Transverse colon (tissue), 4 donors: ENCODE results near the gene LRRN3.

Experiments
- CTCF ChIP-seq, 5 experiments: fragments of 200-600 bp in 3 of 5; fragments of 450-650 bp in 2 of 5; sonication (generic) in 3 of 5; IDR thresholded peaks; 1 replicate in 2 of 5; 2 replicates in 3 of 5; pipeline ENCODE4 v1.5.1; 2016 to 2017; ENCODE audit warnings: antibody characterized with exemption in 5 of 5, inconsistent platforms in 3 of 5, mild to moderate bottlenecking in 2 of 5, moderate library complexity in 1 of 5
- EP300 ChIP-seq: sonication (generic); formaldehyde crosslinking; IDR thresholded peaks from one replicate; pipeline ENCODE4 v1.6.1; 2017; ENCODE audit warnings: antibody characterized with exemption, low read depth
- POLR2A ChIP-seq: fragments of 450-650 bp; IDR thresholded peaks from one replicate; pipeline ENCODE4 v1.6.1; 2016; ENCODE audit warnings: antibody characterized with exemption, mild to moderate bottlenecking, moderate library complexity
- POLR2AphosphoS5 ChIP-seq, 3 donors: sonication (generic); formaldehyde crosslinking; IDR thresholded peaks; one replicate each; pipeline ENCODE4 v1.6.1; 2016; ENCODE audit warnings: antibody characterized with exemption in 3 of 3

GRCh38 chr7:111074748-111075146 is 16.2 kb upstream of the LRRN3 start:
- no peak for TF ChIP-seq EP300
- TF ChIP-seq CTCF (IDR thresholded peaks at IDR 0.05): no peak
- no peak for TF ChIP-seq POLR2A
- TF ChIP-seq POLR2AphosphoS5 (IDR thresholded peaks at IDR 0.05): no peak
